ENCODE data around the gene EIF3B. TPM values are rescaled to one million over a fixed set of nuclear protein-coding genes. Genes with fewer than 3 reads are reported as not detected.
"Not testable (repeated sequence)": the region's sequence is repeated elsewhere in the genome, so short reads cannot be mapped to it uniquely, and the experiment has no call there.

The EIF3B gene
- total RNA-seq, 1 experiment from 2014 or later: 205 TPM

GRCh38 chr7:2412587-2413201 is 58.1 kb downstream of the EIF3B start:
- no peak overlapping the region for H3K27ac ChIP-seq
- H3K9me3 ChIP-seq (replicated peaks): no peaks in the 10 kb centered on the region
- no peak overlapping the region for H3K4me3 ChIP-seq
- H3K36me3 ChIP-seq: no peaks in the 10 kb centered on the region
- H3K4me1 ChIP-seq: peaks cover 19% of the 10 kb centered on the region
- no peak for DNase-seq
- no peaks in the 10 kb centered on the region for H3K27me3 ChIP-seq

DNA sequence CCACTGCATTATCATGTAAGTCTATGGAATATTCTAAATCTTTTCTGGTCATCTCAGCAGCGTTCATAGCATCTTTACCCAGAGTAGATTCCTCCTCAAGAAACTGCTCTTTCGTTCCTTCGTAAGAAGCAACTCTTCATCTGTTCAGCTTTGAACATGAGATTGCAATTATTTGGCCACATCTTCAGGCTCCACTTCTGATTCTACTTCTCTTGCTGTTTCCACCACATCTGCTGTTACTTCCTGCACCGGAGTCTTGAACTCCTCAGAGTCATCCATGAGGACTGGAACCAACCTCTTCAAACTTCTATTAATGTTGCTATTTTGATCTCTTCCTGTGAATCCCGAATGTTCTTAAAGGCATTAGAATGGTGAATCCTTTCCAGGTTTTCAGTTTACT is 61.4 kb downstream of the EIF3B start:
- H3K4me1 ChIP-seq: no peaks in the 10 kb centered on the region
- H3K36me3 ChIP-seq: no peaks in the 10 kb centered on the region
- DNase-seq: no peak
- H3K27me3 ChIP-seq: no peaks in the 10 kb centered on the region
- H3K27ac ChIP-seq: no peak overlapping the region
- H3K9me3 ChIP-seq (replicated peaks): no peaks in the 10 kb centered on the region
- H3K4me3 ChIP-seq: no peak overlapping the region

DNA sequence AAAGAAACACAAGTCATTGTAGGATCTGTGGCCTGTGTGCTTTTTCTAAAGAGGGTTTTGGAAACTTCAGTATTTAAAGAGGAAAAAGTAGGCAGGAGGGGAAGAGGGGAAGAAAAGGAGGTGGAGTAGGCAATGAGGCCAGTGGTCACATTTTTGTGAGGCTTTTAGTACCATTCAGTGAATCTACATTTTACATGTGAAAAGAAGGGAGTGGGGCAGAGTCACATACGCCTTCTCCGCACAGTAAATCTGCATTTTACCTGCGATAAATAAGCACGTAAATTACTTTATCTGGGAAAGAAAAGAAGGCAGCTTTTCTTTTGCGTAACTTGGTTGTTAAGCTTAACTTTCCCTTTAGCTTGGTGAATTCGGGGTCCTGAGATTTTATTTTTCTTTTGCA is 62.0 kb downstream of the EIF3B start:
- Histone ChIP-seq H3K27me3 (no peaks in the 10 kb centered on the region), H3K27ac (no peak overlapping the region), H3K9me3 (replicated peaks) (no peaks in the 10 kb centered on the region), H3K36me3 (no peaks in the 10 kb centered on the region), H3K4me3 (no peak overlapping the region), H3K4me1 (no peaks in the 10 kb centered on the region)
- DNase-seq: no peak

DNA sequence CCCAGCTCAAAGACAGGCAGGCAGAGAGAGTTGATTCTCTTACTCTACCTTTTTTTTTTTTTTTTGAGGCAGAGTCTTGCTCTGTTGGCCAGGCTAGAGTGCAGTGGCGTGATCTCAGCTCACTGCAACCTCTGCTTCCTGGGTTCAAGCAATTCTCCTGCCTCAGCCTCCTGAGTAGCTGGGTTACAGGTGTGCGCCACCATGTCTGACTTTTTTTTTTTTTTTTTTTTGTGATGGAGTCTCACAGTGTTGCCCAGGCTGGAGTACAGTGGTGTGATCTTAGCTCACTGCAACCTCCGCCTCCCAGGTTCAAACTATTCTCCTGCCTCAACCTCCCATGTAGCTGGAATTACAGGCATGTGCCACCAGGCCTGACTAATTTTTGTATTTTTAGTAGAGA is 62.6 kb downstream of the EIF3B start:
- not testable (repeated sequence) for H3K27ac ChIP-seq; H3K4me1 ChIP-seq; H3K4me3 ChIP-seq; DNase-seq; H3K27me3 ChIP-seq; H3K36me3 ChIP-seq; H3K9me3 ChIP-seq (replicated peaks)

DNA sequence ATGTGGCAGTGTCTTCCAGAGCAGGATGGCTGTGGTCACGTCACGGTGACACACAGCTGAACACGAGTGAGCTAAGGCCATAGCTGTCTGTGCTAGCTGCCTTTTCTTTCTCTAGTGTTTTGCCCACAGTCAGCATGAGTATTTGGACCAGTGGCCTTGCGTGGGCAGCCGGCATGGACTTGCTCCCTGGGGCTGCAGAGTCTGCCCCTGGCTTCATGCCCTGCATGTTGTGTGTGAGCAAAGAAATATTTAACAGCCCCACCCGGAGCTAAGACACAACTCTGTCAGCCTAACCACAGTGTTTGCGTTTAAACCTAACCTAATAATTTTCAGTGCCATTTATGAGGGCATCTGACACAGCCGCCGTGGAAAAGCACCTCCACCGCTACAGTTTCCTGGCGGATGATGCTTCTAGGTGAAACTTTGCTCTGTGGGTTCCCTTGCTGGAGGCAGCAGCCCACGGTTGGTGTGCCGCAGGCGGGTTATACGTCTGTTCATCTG is 63.4 kb downstream of the EIF3B start:
- no peak overlapping the region for H3K4me3 ChIP-seq
- no peaks in the 10 kb centered on the region for H3K4me1 ChIP-seq
- H3K27me3 ChIP-seq: no peaks in the 10 kb centered on the region
- H3K27ac ChIP-seq: no peak overlapping the region
- H3K36me3 ChIP-seq: no peaks in the 10 kb centered on the region
- DNase-seq: no peak
- no peaks in the 10 kb centered on the region for H3K9me3 ChIP-seq (replicated peaks)

- Histone ChIP-seq H3K27ac (no peak overlapping the region), H3K4me1 (peaks cover 2% of the 10 kb centered on the region; the same call in 1 of the 2 replicates), H3K9me3 (replicated peaks) (no peaks in the 10 kb centered on the region), H3K27me3 (no peaks in the 10 kb centered on the region), H3K36me3 (no peaks in the 10 kb centered on the region), H3K4me3 (no peak overlapping the region)
- DNase-seq: no peak
Observed at GRCh38 chr7:2420216-2420933, 65.7 kb downstream of the EIF3B start.

DNA sequence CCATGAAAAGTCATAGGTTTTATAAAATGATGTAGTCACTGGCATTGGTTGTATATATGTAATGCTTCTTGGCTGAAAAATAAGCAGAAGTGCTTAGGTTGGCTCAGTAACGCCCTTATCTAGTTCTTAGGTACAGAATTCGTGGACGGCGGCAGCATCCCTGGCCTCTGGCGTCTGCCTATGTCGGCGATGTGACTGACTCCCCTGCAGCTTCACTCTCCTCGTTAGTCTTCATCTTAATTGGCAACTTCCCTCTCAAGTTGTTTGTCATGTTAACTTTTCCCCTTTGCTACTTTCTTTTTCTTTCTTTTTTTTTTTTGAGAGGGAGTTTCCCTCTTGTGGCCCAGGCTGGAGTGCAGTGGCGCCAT is 67.3 kb downstream of the EIF3B start:
- Histone ChIP-seq H3K27me3 (no peaks in the 10 kb centered on the region), H3K4me1 (peaks cover 7% of the 10 kb centered on the region; the same call in 1 of the 2 replicates), H3K4me3 (no peak overlapping the region), H3K9me3 (replicated peaks) (no peaks in the 10 kb centered on the region), H3K27ac (no peak overlapping the region), H3K36me3 (no peaks in the 10 kb centered on the region)
- DNase-seq: no peak

- no peak for DNase-seq
- no peak overlapping the region for H3K4me3 ChIP-seq
- 0 out of 2 replicates have a peak, but pooled peaks cover under 1% of the 10 kb centered on the region for H3K9me3 ChIP-seq (replicated peaks)
- H3K36me3 ChIP-seq: 0 out of 2 replicates have a peak, but pooled peaks cover 3% of the 10 kb centered on the region
- H3K27ac ChIP-seq: no peak overlapping the region
- peaks cover 7% of the 10 kb centered on the region; the same call in 1 of the 2 replicates for H3K4me1 ChIP-seq
- no peaks in the 10 kb centered on the region for H3K27me3 ChIP-seq
Observed at GRCh38 chr7:2425749-2426148, 71.1 kb downstream of the EIF3B start.

Other genes starting within 250 kb of the EIF3B start
- 25.9 and 31.5 TPM in 2 replicates for gene MAD1L1, start 121.9 kb upstream of the EIF3B start, total RNA-seq (2014; rRNA removed; shearing (Covaris generic))
- 39.6 and 42.4 TPM in 2 replicates for gene MRM2, start 112.6 kb upstream of the EIF3B start, total RNA-seq (2014; rRNA removed; shearing (Covaris generic))
- 71.2 and 91.3 TPM in 2 replicates for gene NUDT1, start 112.6 kb upstream of the EIF3B start, total RNA-seq (2014; rRNA removed; shearing (Covaris generic))
- gene SNX8, start 40.4 kb upstream of the EIF3B start, total RNA-seq (2014; rRNA removed; shearing (Covaris generic)): 18.0 and 27.5 TPM in 2 replicates
- gene CHST12, start 48.8 kb downstream of the EIF3B start, total RNA-seq (2014; rRNA removed; shearing (Covaris generic)): 7.4 and 7.8 TPM in 2 replicates
- gene GRIFIN, start 121.6 kb downstream of the EIF3B start, total RNA-seq (2014; rRNA removed; shearing (Covaris generic)): not detected in 2 replicates
- 20.3 and 25.2 TPM in 2 replicates for gene LFNG, start 164.9 kb downstream of the EIF3B start, total RNA-seq (2014; rRNA removed; shearing (Covaris generic))
- 38.5 and 41.5 TPM in 2 replicates for gene BRAT1, start 200.7 kb downstream of the EIF3B start, total RNA-seq (2014; rRNA removed; shearing (Covaris generic))
- 5.0 and 5.1 TPM in 2 replicates for gene IQCE, start 204.2 kb downstream of the EIF3B start, total RNA-seq (2014; rRNA removed; shearing (Covaris generic))

All from SJCRH30 (cell line).